Sigmoid colon (tissue), 4 donors: ENCODE results near the gene SIDT2.

ENCODE experiments used
- EP300 ChIP-seq, 4 donors: sonication (generic); formaldehyde crosslinking; IDR thresholded peaks; one replicate each; pipeline ENCODE4 v1.6.1; 2017; ENCODE audit warnings: antibody characterized with exemption in 4 of 4
- POLR2A ChIP-seq, 2 donors: fragments of 450-650 bp; IDR thresholded peaks; one replicate each; pipeline ENCODE4 v1.6.1; 2016; ENCODE audit warnings: antibody characterized with exemption in 2 of 2, mild to moderate bottlenecking in 2 of 2, moderate library complexity in 2 of 2
- POLR2AphosphoS5 ChIP-seq, 4 donors: sonication (generic); formaldehyde crosslinking; IDR thresholded peaks; one replicate each; pipeline ENCODE4 v1.6.1; 2017; ENCODE audit warnings: antibody characterized with exemption in 4 of 4
- TF ChIP-seq, protein P1 (sequence below), 4 experiments: fragments of 450-650 bp in 3 of 4; fragments of 200-600 bp in 1 of 4; IDR thresholded peaks; one replicate each; pipeline ENCODE4 v1.5.1; 2016 to 2019; ENCODE audit warnings: antibody characterized with exemption in 4 of 4, mild to moderate bottlenecking in 3 of 4, moderate library complexity in 2 of 4

DNA sequence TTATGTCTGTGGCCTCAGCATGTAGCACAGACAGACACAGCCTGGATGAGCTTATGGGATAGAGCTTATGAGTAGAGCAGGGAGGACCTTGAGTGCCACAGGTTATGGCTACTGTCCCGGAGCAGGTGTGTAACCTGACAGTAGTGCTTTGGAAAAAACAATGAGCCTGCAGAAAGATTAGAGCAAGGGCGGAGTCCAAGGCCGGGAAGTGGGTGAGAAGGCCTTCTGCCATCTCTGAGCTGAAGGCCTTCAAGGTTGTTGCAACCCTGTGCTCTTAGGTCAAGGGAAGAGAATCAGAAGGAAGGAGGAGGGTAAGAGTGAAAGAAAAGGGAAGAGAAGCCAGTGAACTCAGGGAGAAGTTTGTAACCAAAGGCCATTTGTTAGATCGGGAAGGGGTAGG lies 16.7 kb downstream of the SIDT2 start:
- TF ChIP-seq POLR2A (IDR thresholded peaks at IDR 0.05) (no peak), POLR2AphosphoS5 (IDR thresholded peaks at IDR 0.05) (no peak), EP300 (IDR thresholded peaks at IDR 0.05) (no peak)
- TF ChIP-seq, protein P1, sequence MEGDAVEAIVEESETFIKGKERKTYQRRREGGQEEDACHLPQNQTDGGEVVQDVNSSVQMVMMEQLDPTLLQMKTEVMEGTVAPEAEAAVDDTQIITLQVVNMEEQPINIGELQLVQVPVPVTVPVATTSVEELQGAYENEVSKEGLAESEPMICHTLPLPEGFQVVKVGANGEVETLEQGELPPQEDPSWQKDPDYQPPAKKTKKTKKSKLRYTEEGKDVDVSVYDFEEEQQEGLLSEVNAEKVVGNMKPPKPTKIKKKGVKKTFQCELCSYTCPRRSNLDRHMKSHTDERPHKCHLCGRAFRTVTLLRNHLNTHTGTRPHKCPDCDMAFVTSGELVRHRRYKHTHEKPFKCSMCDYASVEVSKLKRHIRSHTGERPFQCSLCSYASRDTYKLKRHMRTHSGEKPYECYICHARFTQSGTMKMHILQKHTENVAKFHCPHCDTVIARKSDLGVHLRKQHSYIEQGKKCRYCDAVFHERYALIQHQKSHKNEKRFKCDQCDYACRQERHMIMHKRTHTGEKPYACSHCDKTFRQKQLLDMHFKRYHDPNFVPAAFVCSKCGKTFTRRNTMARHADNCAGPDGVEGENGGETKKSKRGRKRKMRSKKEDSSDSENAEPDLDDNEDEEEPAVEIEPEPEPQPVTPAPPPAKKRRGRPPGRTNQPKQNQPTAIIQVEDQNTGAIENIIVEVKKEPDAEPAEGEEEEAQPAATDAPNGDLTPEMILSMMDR (IDR thresholded peaks at IDR 0.05), result no peak
